Measurements from ENCODE around the gene SMYD5.

- TF ChIP-seq CTCF (conservative IDR thresholded peaks at IDR 0.05) (no peak), EZH2 (IDR thresholded peaks at IDR 0.05; ENCODE audit: low read depth) (no peak)
Observed at GRCh38 chr2:73217826-73218225, 3.8 kb downstream of the SMYD5 start.

All from PC-9 (cell line).